GM08714 (cell line): ENCODE measurements around the gene CCR4.

Experiments used
- H3K4me3 ChIP-seq: fragments of 200-500 bp; sonication (Bioruptor generic); 2 replicates; pipeline ENCODE4 v1.5.1; 2014; ENCODE audit warnings: mild to moderate bottlenecking, low read length, inconsistent platforms
- ZNF274 ChIP-seq: IDR thresholded peaks from 2 replicates; pipeline ENCODE4 v1.6.1; 2012; ENCODE audit warnings: mild to moderate bottlenecking, low read depth, low read length

CCR4 gene

GRCh38 chr3:32989171-32989570, 37.7 kb downstream of the CCR4 start:
- H3K4me3 ChIP-seq, result no peak overlapping the region
- TF ChIP-seq ZNF274, result no peak

DNA sequence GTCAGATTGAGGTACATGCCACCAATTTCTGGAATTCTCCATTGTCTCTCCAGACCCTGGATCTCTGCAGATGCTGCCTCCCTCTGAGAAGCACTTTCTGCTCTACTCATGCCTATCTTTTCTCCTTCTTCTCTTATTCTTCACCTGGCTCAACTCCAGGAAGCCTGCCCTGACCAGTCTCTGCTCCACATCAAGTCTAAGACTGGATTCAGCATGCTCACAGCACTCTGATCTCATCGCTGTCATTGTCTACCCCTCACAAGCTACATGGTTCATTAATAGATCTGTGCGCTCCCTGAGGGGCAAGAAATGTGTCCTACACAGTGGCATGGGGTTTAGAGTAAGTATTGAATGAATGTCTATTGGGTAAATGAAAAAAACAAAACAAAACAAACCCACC, 38.7 kb downstream of the CCR4 start:
- TF ChIP-seq ZNF274, result no peak
- no peak overlapping the region for H3K4me3 ChIP-seq

DNA sequence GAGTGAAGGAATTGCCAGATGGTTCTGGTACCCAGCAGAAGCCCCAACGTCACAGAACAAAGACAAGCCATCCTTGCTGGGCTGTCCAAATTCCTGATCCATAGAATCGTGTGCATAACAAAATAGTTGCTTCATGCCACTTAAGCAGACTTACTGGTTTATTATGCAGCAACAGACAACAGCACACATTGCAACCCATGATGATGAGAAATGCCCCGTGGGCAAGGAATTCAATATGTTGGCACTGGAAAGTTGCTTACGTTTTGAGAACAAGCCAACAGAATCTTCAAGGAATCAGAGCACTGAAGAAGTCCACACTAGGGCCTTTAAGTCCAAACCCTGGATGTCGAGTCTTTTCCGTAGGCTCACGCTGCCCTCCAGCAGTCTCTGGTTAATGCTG, 40.3 kb downstream of the CCR4 start:
- H3K4me3 ChIP-seq, result no peak overlapping the region
- no peak for TF ChIP-seq ZNF274

- TF ChIP-seq ZNF274, result no peak
- H3K4me3 ChIP-seq, result no peak overlapping the region
These were observed 40.9 kb downstream of the CCR4 start for GRCh38 chr3:32992310-32992686.

DNA sequence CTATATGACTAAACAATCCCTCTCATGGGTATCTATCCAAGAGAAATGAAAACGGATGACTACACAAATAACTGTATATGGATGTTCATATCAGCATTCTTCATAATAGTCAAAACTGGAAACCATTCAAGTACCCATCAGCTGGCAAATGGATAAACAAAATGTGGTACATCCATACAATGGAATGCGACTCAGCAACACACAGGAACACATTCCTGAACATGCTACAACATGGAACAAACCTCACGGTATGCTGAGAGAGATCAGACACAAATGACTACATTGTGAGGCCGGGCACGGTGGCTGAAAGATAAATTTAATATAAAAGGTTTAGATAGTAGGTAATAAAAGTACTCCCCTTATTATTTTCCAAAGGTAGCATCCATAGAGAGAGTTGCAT, 42.6 kb downstream of the CCR4 start:
- TF ChIP-seq ZNF274, result no peak
- H3K4me3 ChIP-seq, result no peak overlapping the region

- no peak overlapping the region for H3K4me3 ChIP-seq
- no peak for TF ChIP-seq ZNF274
These were observed 43.7 kb downstream of the CCR4 start for GRCh38 chr3:32995098-32995497.

DNA sequence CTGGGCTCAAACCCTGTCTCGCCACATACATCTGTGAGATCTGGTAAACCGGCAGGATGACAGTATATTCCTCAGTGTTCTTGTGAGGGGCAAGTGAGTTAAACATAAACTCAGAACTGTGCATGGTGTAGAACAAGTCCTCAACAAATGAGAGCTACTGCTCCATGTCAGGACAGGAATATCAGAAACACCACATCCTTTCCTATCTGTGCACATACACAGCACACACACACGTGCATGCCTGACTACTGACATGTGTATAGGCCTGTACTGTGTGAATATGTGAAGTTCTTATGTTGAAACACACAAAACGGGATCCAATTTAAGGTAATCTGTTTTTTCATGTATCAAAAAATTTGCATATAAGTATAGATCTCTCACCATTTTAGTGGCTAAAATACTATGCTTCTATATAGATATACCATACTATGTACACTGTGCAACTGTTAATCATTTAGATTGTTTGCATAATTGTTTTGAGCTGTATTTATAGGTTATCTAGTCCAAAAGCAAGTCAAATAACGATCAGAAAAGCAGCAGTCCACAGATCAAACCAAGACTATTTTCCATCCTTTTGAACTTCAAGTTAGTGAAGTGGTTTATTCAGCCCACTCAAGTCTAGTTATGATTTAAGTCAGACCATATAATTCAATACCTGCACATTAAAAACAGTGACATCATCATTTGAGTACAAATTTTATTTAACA, 44.8 kb downstream of the CCR4 start:
- no peak overlapping the region for H3K4me3 ChIP-seq
- no peak for TF ChIP-seq ZNF274

DNA sequence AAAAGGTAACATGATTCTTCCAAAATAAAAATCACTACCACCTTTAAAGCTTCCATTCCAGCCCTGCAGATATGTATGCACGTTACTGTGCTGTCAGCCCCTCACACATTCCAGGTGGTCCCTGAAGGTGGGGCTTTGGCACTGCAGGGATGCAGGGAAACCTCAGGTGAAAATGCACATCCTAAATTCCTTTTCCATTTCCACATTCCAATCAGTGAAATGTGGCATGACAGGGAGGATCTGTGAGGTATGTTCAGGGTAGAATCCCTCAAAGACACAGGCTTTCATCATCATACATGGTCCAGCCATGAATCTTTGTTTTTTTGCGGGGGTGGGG, 45.3 kb downstream of the CCR4 start:
- no peak overlapping the region for H3K4me3 ChIP-seq
- TF ChIP-seq ZNF274, result no peak

DNA sequence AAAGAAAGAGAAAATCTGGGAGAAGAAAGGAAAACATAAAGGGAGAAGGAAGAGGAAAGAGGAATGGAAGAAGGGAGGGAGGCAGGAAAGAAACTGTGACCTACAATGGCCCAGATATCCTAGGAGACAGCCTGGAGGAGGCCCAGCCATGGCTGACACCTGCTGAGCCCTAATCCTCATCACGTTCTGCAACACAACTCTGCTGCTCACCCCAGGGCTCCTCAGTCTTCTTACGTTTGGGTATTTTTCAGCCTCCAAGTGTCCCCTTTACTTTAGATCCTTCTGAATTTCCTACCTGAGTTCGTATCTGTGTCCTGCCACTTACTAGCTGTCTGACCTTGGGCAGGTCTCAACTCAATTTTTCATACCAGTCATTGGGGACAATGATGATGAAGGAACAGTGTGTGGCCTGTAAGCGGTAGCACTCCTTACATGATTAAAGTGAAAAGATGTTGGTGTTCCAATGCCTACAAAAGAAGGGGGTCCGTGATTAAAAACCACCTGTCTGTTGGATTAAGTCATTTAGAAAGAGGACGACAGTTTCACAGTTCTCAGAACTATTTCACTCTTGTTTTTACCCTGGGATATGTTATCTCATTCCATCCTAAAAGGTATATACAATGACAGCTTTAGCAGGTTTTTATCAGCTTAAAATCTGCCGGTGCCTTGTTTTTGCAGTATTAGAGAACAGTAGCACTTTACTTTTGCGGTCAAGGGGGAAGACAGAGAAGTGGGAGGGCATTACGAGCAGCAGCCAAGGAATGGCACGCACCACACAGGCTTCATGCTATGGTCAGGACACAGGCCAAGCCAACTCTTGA, 47.4 kb downstream of the CCR4 start:
- TF ChIP-seq ZNF274, result no peak
- no peak overlapping the region for H3K4me3 ChIP-seq

DNA sequence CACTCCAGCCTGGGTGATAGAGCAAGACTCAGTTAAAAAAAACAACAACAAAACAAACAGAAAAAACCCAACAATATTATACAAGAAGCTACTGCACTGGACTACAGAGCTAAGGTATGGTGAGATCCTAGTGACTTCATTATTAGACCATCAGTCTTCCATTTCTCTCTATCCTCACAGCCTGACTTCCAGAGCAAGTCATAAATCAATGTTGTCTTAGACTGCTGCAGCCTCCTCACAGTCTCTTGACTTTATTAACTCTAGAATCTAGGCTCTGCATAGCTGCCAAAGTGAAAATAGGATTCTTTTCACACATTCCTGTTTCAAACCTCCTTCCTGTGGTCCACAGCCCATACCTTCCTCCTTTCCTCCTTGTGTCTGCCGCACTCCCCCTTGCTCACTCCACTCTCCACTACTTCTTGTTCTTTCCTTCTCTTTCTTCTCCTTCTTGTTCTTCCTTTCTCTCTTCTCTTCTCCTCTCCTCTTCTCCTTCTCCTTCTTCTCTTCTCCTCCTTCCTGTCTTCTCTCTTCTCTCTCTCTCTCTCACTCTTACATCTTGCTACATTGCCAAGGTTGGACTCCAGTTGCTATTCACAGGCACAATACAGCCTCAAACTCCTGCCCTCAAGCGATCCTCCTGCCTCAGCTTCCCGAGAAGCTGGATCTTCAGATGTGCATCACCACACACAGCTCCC, 49.4 kb downstream of the CCR4 start:
- no peak for TF ChIP-seq ZNF274
- H3K4me3 ChIP-seq, result no peak overlapping the region

- no peak for TF ChIP-seq ZNF274
These were observed 50.4 kb downstream of the CCR4 start for GRCh38 chr3:33001889-33002288.

DNA sequence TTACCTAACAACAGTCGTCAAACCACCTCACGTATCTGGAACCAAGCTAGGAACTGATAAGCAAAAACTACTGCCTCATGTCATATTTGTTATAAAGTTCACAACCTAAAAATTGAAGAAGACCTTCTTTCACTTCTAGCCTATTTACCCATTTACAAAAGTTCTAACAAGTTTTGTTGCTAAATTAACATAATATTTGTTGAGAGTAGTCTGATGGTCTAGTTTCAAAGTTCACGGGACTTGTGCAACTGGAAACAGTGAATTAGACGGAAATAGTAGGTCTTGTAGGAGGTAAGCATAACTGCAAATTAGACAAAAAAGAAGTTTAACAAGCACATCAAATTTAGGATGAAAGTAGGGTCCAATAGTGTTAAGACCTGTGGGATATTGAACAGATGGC, 51.9 kb downstream of the CCR4 start:
- no peak overlapping the region for H3K4me3 ChIP-seq
- TF ChIP-seq ZNF274, result no peak

More at GRCh38 chr3:33001889-33002288, 50.4 kb downstream of the CCR4 start:
- H3K4me3 ChIP-seq, result no peak overlapping the region

DNA sequence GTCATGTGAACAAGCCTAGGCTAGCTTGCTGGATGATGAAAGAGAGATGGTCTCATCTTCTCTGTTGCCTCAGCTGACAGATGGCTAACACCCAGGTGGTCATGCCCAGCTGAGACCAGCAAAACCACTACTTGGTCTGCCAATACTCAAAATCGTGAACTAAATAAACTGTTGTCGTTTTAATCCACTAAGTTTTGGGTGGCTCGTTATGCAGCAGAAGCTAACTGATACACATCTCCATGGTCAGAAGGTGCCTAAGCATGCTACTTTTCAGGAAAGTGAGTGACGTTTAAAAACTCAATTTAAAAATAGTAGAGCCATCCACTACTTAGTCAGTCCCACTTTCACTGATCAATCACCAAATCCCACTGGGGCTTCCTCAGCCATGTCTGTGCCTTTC, 52.8 kb downstream of the CCR4 start:
- no peak for TF ChIP-seq ZNF274
- H3K4me3 ChIP-seq, result no peak overlapping the region

DNA sequence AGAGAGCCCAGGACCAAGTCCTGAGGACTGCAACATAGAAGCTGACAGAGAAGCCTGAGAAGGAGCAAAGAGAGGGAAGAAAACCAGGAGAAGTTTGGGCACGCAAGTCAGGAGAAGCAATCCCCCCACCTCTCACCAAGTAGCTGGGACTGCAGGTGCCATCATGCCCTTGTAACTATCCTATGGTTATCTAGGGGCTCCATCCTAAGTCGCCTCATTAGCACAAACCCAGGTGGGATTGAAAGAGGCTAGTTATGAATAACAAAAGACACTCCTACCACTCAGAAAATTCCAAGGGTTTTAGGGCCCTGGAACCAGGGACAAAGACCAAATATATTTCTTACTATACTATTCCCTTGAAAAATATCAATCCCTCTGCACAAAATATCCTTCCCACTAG, 53.5 kb downstream of the CCR4 start:
- no peak overlapping the region for H3K4me3 ChIP-seq
- TF ChIP-seq ZNF274, result no peak
